Transverse colon (tissue), 4 donors: Measurements from ENCODE around the gene GRAMD1B. TPM values are rescaled to one million over a fixed set of nuclear protein-coding genes. Genes with fewer than 3 reads are reported as not detected.

Experiments
- DNase-seq: peaks from one replicate; pipeline ENCODE4 v3.0.0-alpha.2; 2019
- H3K27ac ChIP-seq, 4 donors: fragments of 200-600 bp; sonication (generic); 2 replicates each; pipeline ENCODE4 v1.5.1; 2016 to 2018; ENCODE audit warnings: inconsistent platforms in 4 of 4
- H3K27me3 ChIP-seq: fragments of 200-600 bp; sonication (generic); 2 replicates; pipeline ENCODE4 v1.5.1; 2017; ENCODE audit warnings: inconsistent platforms
- H3K36me3 ChIP-seq, 4 donors: fragments of 200-600 bp; sonication (generic); 2 replicates each; pipeline ENCODE4 v1.5.1; 2017 to 2019; ENCODE audit warnings: inconsistent platforms in 4 of 4
- H3K4me1 ChIP-seq, 4 donors: fragments of 200-600 bp; sonication (generic); 2 replicates each; pipeline ENCODE4 v1.5.1; 2017 to 2020; ENCODE audit warnings: inconsistent platforms in 4 of 4
- H3K4me3 ChIP-seq, 4 donors: fragments of 200-600 bp; sonication (generic); 1 replicate in 1 of 4; 2 replicates in 3 of 4; pipeline versions ENCODE4 v1.5.1 to v1.6.1; 2017 to 2019; ENCODE audit warnings: inconsistent platforms in 4 of 4
- H3K9me3 ChIP-seq, 2 donors: fragments of 200-600 bp; sonication (generic); 2 replicates each; pipeline ENCODE4 v1.5.1; 2017 to 2019; ENCODE audit warnings: inconsistent platforms in 2 of 2
- CTCF ChIP-seq, 5 experiments: fragments of 200-600 bp in 3 of 5; fragments of 450-650 bp in 2 of 5; sonication (generic) in 3 of 5; IDR thresholded peaks; 1 replicate in 2 of 5; 2 replicates in 3 of 5; pipeline ENCODE4 v1.5.1; 2016 to 2017; ENCODE audit warnings: antibody characterized with exemption in 5 of 5, inconsistent platforms in 3 of 5, mild to moderate bottlenecking in 2 of 5, moderate library complexity in 1 of 5
- EP300 ChIP-seq: sonication (generic); formaldehyde crosslinking; IDR thresholded peaks from one replicate; pipeline ENCODE4 v1.6.1; 2017; ENCODE audit warnings: antibody characterized with exemption, low read depth
- POLR2A ChIP-seq: fragments of 450-650 bp; IDR thresholded peaks from one replicate; pipeline ENCODE4 v1.6.1; 2016; ENCODE audit warnings: antibody characterized with exemption, mild to moderate bottlenecking, moderate library complexity
- POLR2AphosphoS5 ChIP-seq, 3 donors: sonication (generic); formaldehyde crosslinking; IDR thresholded peaks; one replicate each; pipeline ENCODE4 v1.6.1; 2016; ENCODE audit warnings: antibody characterized with exemption in 3 of 3
- WGBS, 2 donors: methylation state at CpG; one replicate each; pipeline ENCODE4 v1.1.5; 2018; ENCODE audit warnings: low coverage in 1 of 2; 5-methylcytosine and 5-hydroxymethylcytosine counted together
- in situ Hi-C, 4 donors: fragments of 200-750 bp; cut with MboI; loops; one replicate each; pipeline versions ENCODE4 v1.15.0 to v1.15.1; 2017; ENCODE audit warnings: low sequenced_read_pairs in 3 of 4, low pct_ligation_motif_present in 1 of 4, low pct_unique_long_range_greater_than_20kb in 1 of 4
- intact Hi-C: fragments of 100-400 bp; cut with DNase I; formaldehyde crosslinking; loops from one replicate; pipeline ENCODE4 v1.15.1; 2023; ENCODE audit warnings: low total_unique reads
- total RNA-seq, 4 donors: library from RNA; depleted of rRNA; stranded (reverse); fragments of >200 nt; gene quantifications; one replicate each; pipeline ENCODE4 v1.1.0, GENCODE V29; 2016

GRAMD1B gene
- total RNA-seq, 4 donors from 2014 or later: 4.3 to 58.4 (median 9.9) TPM

- intact Hi-C loops: loop anchor here (5.0 kb wide), 1 partner anchor 176 kb away; no protein-coding TSS in a partner anchor
- 19 to 33% methylated on average over 3 to 5 of the region's 5 CpGs for WGBS, 2 donors
- Histone ChIP-seq H3K9me3 (no peaks in the 10 kb centered on the region), H3K4me1 (peaks cover 0 to 5% (median 0%) of the 10 kb centered on the region in 4 donors), H3K36me3 (no peaks in the 10 kb centered on the region), H3K4me3 (no peak overlapping the region), H3K27ac (no peak overlapping the region), H3K27me3 (no peaks in the 10 kb centered on the region)
- peak; percentile 42 for DNase-seq
- in situ Hi-C loops: loop anchor here in 3 of 4 donors (5.0 to 25.0 kb wide), 5 partner anchors 66 to 366 kb away; no protein-coding TSS in a partner anchor
- TF ChIP-seq CTCF (IDR thresholded peaks at IDR 0.05): peak; percentile 70 to 79 (median 71)
- TF ChIP-seq POLR2AphosphoS5 (IDR thresholded peaks at IDR 0.05): no peak
These were observed 48.4 kb downstream of the GRAMD1B start for GRCh38 chr11:123478352-123478987.

DNA sequence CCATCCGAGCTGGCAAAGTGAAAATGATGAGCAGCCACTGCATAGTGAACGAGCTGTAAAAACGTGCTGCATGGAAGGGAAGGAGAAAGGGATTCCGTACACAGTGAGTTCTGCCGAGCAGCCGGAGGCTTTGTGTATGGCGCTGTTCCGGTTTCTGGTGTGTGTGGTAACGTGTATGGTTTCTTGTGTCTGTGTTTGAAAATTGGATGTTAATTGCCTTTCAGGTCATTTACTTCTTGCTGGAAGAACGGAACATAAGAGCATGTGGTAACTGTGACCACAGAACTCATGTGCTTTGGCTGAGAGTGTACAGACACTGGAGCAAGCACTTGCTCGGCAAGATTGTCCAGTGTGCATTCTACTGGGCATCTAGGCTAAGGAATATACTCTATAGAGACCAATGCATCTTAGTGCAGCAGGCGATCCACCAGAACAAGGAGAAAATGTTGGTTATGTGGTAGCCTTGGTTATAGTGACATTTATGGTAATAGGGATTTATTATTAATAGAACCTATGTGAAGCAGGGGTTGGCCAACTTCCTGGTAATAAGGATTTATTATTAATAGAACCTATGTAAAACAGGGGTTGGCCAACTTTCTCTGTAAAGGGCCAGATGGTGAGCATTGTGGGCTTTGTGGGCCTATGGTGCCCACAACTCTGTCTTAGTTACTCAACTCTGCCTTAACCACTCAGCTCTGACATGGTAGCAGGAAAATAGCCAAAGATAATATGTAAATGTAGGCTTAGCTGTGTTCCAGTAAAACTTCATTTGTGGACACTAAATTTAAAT is 49.2 kb downstream of the GRAMD1B start:
- H3K4me3 ChIP-seq: no peak overlapping the region
- H3K27ac ChIP-seq: no peak overlapping the region
- intact Hi-C loops: loop anchor here (5.0 kb wide), 1 partner anchor 177 kb away; no protein-coding TSS in a partner anchor
- no peaks in the 10 kb centered on the region for H3K36me3 ChIP-seq
- in situ Hi-C loops: loop anchor here in 3 of 4 donors (5.0 to 25.0 kb wide), 5 partner anchors 67 to 367 kb away; no protein-coding TSS in a partner anchor
- H3K9me3 ChIP-seq: no peaks in the 10 kb centered on the region
- 69 to 74% methylated on average over 7 to 12 of the region's 12 CpGs for WGBS, 2 donors
- TF ChIP-seq EP300: no peak
- TF ChIP-seq CTCF (IDR thresholded peaks at IDR 0.05): no peak
- no peak for TF ChIP-seq POLR2AphosphoS5 (IDR thresholded peaks at IDR 0.05)
- no peak for TF ChIP-seq POLR2A
- DNase-seq: no peak
- H3K27me3 ChIP-seq: no peaks in the 10 kb centered on the region
- peaks cover 0 to 5% (median 0%) of the 10 kb centered on the region in 4 donors for H3K4me1 ChIP-seq

GRCh38 chr11:123480290-123480815 is 50.3 kb downstream of the GRAMD1B start:
- H3K4me1 ChIP-seq: peaks cover 0 to 5% (median 0%) of the 10 kb centered on the region in 4 donors
- H3K27ac ChIP-seq: no peak overlapping the region
- H3K9me3 ChIP-seq: no peaks in the 10 kb centered on the region
- in situ Hi-C loops: loop anchor here (10.0 to 25.0 kb wide), 3 partner anchors 168 to 368 kb away; no protein-coding TSS in a partner anchor
- intact Hi-C loops: no loop called here
- DNase-seq: no peak
- H3K4me3 ChIP-seq: no peak overlapping the region
- H3K27me3 ChIP-seq: no peaks in the 10 kb centered on the region
- TF ChIP-seq POLR2A (no peak), EP300 (no peak), CTCF (IDR thresholded peaks at IDR 0.05) (no peak), POLR2AphosphoS5 (IDR thresholded peaks at IDR 0.05) (no peak)
- WGBS, 2 donors: 40 to 69% methylated on average over 1 to 4 of the region's 4 CpGs
- H3K36me3 ChIP-seq: no peaks in the 10 kb centered on the region

GRCh38 chr11:123480882-123481281 is 50.8 kb downstream of the GRAMD1B start:
- 78 to 80% methylated on average over 3 to 11 of the region's 11 CpGs for whole genome bisulfite sequencing, 2 donors
- Histone ChIP-seq H3K27me3 (no peaks in the 10 kb centered on the region), H3K4me1 (peaks cover 0 to 6% (median 0%) of the 10 kb centered on the region in 4 donors), H3K27ac (no peak overlapping the region), H3K4me3 (no peak overlapping the region), H3K36me3 (no peaks in the 10 kb centered on the region), H3K9me3 (no peaks in the 10 kb centered on the region)
- no peak for DNase-seq
- in situ Hi-C loops (loop anchor here (10.0 to 25.0 kb wide), 3 partner anchors 169 to 369 kb away; no protein-coding TSS in a partner anchor), intact Hi-C loops (no loop called here)
- TF ChIP-seq POLR2AphosphoS5 (IDR thresholded peaks at IDR 0.05) (no peak), EP300 (no peak), CTCF (IDR thresholded peaks at IDR 0.05) (no peak), POLR2A (no peak)
